OCI-LY1 (cell line): ENCODE measurements around the gene RBPMS2.

Experiments
- H2AFZ ChIP-seq: fragments of 200-600 bp; sonication (generic), shearing (Covaris generic); 2 replicates; pipeline ENCODE4 v1.6.0; 2014; ENCODE audit warnings: antibody characterized with exemption, mild to moderate bottlenecking, low read length
- H3F3A ChIP-seq: fragments of 200-600 bp; sonication (generic), shearing (Covaris generic); 2 replicates; pipeline ENCODE4 v1.6.0; 2014; ENCODE audit warnings: mild to moderate bottlenecking, antibody characterized with exemption, low read length, moderate library complexity; ENCODE audit not compliant: insufficient read depth
- H3K27ac ChIP-seq: fragments of 200-600 bp; sonication (generic); 2 replicates; pipeline ENCODE4 v1.5.1; 2014; ENCODE audit warnings: low read length, mixed run types, mild to moderate bottlenecking, low read depth; ENCODE audit not compliant: poor library complexity, severe bottlenecking
- H3K27me3 ChIP-seq: fragments of 200-600 bp; sonication (generic); 2 replicates; pipeline ENCODE4 v1.6.0; 2014; ENCODE audit warnings: antibody characterized with exemption, mild to moderate bottlenecking, low read length, moderate library complexity; ENCODE audit not compliant: insufficient read depth
- H3K36me3 ChIP-seq: fragments of 200-600 bp; sonication (generic); 2 replicates; pipeline ENCODE4 v1.6.1; 2014; ENCODE audit warnings: mild to moderate bottlenecking, antibody characterized with exemption, low read length, moderate library complexity, mixed read lengths; ENCODE audit not compliant: insufficient read depth
- H3K4me1 ChIP-seq: fragments of 200-600 bp; sonication (generic); 2 replicates; pipeline ENCODE4 v1.5.1; 2014; ENCODE audit warnings: mild to moderate bottlenecking, low read length, moderate library complexity; ENCODE audit not compliant: insufficient read depth, severe bottlenecking
- H3K4me2 ChIP-seq: fragments of 200-600 bp; sonication (generic), shearing (Covaris generic); 2 replicates; pipeline ENCODE4 v1.6.1; 2014; ENCODE audit warnings: low read length
- H3K4me3 ChIP-seq: fragments of 200-600 bp; sonication (generic); 2 replicates; pipeline ENCODE4 v1.5.1; 2014; ENCODE audit warnings: low read length, low read depth, mild to moderate bottlenecking, mixed read lengths; ENCODE audit not compliant: poor library complexity, severe bottlenecking
- H3K79me2 ChIP-seq: fragments of 200-600 bp; shearing (Covaris generic); 2 replicates; pipeline ENCODE4 v1.6.1; 2016; ENCODE audit warnings: mixed run types, low read length, mixed read lengths; ENCODE audit not compliant: insufficient read depth
- H3K9ac ChIP-seq: fragments of 200-600 bp; sonication (generic), shearing (Covaris generic); 2 replicates; pipeline ENCODE4 v1.6.1; 2014; ENCODE audit warnings: mild to moderate bottlenecking, low read length, mixed read lengths
- H3K9me2 ChIP-seq: fragments of 200-600 bp; sonication (generic), shearing (Covaris generic); 2 replicates; pipeline ENCODE4 v1.6.1; 2014; ENCODE audit warnings: low read depth, mild to moderate bottlenecking, low read length, mixed read lengths
- H3K9me3 ChIP-seq: fragments of 200-600 bp; shearing (Covaris generic); 2 replicates; pipeline ENCODE4 v1.6.1; 2014; ENCODE audit warnings: low read length, mixed read lengths
- H4K20me1 ChIP-seq: fragments of 200-600 bp; sonication (generic), shearing (Covaris generic); 2 replicates; pipeline ENCODE4 v1.6.0; 2016; ENCODE audit warnings: mild to moderate bottlenecking, low read length; ENCODE audit not compliant: insufficient read depth
- CTCF ChIP-seq: fragments of 200-600 bp; sonication (generic), shearing (Covaris generic); IDR thresholded peaks from 2 replicates; pipeline ENCODE4 v1.5.1; 2017; ENCODE audit warnings: mild to moderate bottlenecking, antibody characterized with exemption, low read length, moderate library complexity, mixed read lengths
- EZH2 ChIP-seq: fragments of 200-600 bp; sonication (generic), shearing (Covaris generic); IDR thresholded peaks from 2 replicates; pipeline ENCODE4 v1.8.0; 2017; ENCODE audit warnings: borderline replicate concordance, mixed run types, mild to moderate bottlenecking, antibody characterized with exemption, low read length, moderate library complexity, mixed read lengths

The RBPMS2 gene

GRCh38 chr15:64806509-64806908 lies 31.1 kb upstream of the RBPMS2 start:
- Histone ChIP-seq H3K4me1 (peaks cover 10% of the 10 kb centered on the region), H3K4me2 (no peak overlapping the region), H3K9me2 (no peaks in the 10 kb centered on the region), H3F3A (no peaks in the 10 kb centered on the region), H3K9ac (no peak overlapping the region), H3K27me3 (peaks cover 2% of the 10 kb centered on the region; the same call in 1 of the 2 replicates), H3K4me3 (no peak overlapping the region), H3K36me3 (no peaks in the 10 kb centered on the region), H3K79me2 (no peaks in the 10 kb centered on the region), H3K27ac (no peak overlapping the region), H4K20me1 (no peaks in the 10 kb centered on the region), H3K9me3 (no peaks in the 10 kb centered on the region), H2AFZ (no peak overlapping the region)
- no peak for TF ChIP-seq CTCF
- TF ChIP-seq EZH2: no peak

- Histone ChIP-seq H4K20me1 (no peaks in the 10 kb centered on the region), H3F3A (no peaks in the 10 kb centered on the region), H3K36me3 (no peaks in the 10 kb centered on the region), H3K27ac (no peak overlapping the region), H3K9me3 (no peaks in the 10 kb centered on the region), H3K9ac (no peak overlapping the region), H2AFZ (no peak overlapping the region), H3K9me2 (no peaks in the 10 kb centered on the region), H3K79me2 (no peaks in the 10 kb centered on the region), H3K4me1 (peaks cover 10% of the 10 kb centered on the region), H3K4me3 (no peak overlapping the region), H3K4me2 (no peak overlapping the region), H3K27me3 (peaks cover 2% of the 10 kb centered on the region; the same call in 1 of the 2 replicates)
- no peak for TF ChIP-seq CTCF
- TF ChIP-seq EZH2: no peak
Observed at GRCh38 chr15:64804619-64805018, 29.2 kb upstream of the RBPMS2 start.

GRCh38 chr15:64803526-64803925 lies 28.1 kb upstream of the RBPMS2 start:
- Histone ChIP-seq H3F3A (no peaks in the 10 kb centered on the region), H3K36me3 (no peaks in the 10 kb centered on the region), H3K4me2 (no peak overlapping the region), H3K9ac (no peak overlapping the region), H3K9me2 (no peaks in the 10 kb centered on the region), H2AFZ (no peak overlapping the region), H3K27ac (no peak overlapping the region), H3K4me3 (no peak overlapping the region), H4K20me1 (no peaks in the 10 kb centered on the region), H3K4me1 (peaks cover 10% of the 10 kb centered on the region), H3K27me3 (peaks cover 2% of the 10 kb centered on the region; the same call in 1 of the 2 replicates), H3K79me2 (no peaks in the 10 kb centered on the region), H3K9me3 (no peaks in the 10 kb centered on the region)
- TF ChIP-seq CTCF: no peak
- no peak for TF ChIP-seq EZH2
